ENCODE measurements around the gene FAM98C.

The FAM98C gene

DNA sequence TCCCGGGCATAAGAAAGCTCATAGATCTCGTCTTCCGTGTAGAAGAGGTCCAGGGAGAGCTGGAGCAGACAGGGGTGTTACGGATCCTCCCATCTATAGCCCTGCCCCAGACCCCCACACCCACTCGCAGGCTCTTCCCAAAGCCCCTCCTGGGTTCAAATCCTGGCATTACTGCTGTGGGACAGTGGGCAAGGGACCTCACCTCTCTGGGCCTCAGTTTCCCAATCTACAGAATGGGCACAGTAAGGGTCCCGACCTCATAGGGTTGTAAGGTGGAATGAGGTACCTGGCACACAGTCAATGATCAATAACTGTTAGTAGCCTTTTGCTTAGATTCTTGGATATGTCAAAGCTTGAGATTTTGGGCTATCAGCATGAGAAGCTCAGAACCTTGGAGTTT, 10.5 kb downstream of the FAM98C start:
- Histone ChIP-seq H4K20me1 (ENCODE audit: insufficient read depth, low read length) (no peaks in the 10 kb centered on the region), H3K4me1 (ENCODE audit: low read length) (peaks cover 18% of the 10 kb centered on the region), H3K4me2 (ENCODE audit: low read length) (no peak overlapping the region), H3K27me3 (ENCODE audit: low read depth, low read length) (no peaks in the 10 kb centered on the region), H3K4me3 (ENCODE audit: low read length) (no peak overlapping the region), H2AFZ (ENCODE audit: low read depth, low read length) (no peak overlapping the region), H3K9me3 (ENCODE audit: insufficient read depth, low read length) (no peaks in the 10 kb centered on the region), H3K27ac (ENCODE audit: low read length) (no peak overlapping the region), H3K9ac (ENCODE audit: low read length) (no peak overlapping the region), H3K79me2 (ENCODE audit: low read length) (no peaks in the 10 kb centered on the region), H3K36me3 (replicated peaks; ENCODE audit: low read depth, low read length) (peaks cover 67% of the 10 kb centered on the region)
- TF ChIP-seq EZH2phosphoT487 (IDR thresholded peaks at IDR 0.05; ENCODE audit: low read depth), result no peak
- TF ChIP-seq, protein P1, sequence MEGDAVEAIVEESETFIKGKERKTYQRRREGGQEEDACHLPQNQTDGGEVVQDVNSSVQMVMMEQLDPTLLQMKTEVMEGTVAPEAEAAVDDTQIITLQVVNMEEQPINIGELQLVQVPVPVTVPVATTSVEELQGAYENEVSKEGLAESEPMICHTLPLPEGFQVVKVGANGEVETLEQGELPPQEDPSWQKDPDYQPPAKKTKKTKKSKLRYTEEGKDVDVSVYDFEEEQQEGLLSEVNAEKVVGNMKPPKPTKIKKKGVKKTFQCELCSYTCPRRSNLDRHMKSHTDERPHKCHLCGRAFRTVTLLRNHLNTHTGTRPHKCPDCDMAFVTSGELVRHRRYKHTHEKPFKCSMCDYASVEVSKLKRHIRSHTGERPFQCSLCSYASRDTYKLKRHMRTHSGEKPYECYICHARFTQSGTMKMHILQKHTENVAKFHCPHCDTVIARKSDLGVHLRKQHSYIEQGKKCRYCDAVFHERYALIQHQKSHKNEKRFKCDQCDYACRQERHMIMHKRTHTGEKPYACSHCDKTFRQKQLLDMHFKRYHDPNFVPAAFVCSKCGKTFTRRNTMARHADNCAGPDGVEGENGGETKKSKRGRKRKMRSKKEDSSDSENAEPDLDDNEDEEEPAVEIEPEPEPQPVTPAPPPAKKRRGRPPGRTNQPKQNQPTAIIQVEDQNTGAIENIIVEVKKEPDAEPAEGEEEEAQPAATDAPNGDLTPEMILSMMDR (IDR thresholded peaks at IDR 0.05; ENCODE audit: low read depth, low read length), result no peak

DNA sequence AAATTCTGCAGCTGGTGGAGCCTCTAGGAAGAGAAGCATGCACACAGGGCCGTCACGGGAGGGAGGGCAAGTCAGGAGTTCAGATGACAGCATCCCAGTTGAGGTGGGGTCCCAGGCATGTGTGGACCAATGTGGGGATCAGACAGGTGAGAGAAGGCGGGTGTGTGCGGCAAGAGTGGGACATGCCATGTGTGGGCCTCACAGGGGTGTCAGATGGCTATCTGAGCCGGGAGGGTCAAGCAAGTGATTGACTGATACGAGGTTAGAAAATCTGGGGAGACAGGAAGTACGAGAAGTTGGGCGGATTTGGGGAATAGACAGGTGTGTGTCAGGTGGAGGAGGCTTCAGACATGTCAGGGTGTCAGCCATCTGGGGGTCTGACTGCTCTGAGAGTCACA, 14.3 kb downstream of the FAM98C start:
- TF ChIP-seq, protein P1 (IDR thresholded peaks at IDR 0.05; ENCODE audit: low read depth, low read length), result no peak
- TF ChIP-seq EZH2phosphoT487 (IDR thresholded peaks at IDR 0.05; ENCODE audit: low read depth), result no peak
- no peaks in the 10 kb centered on the region for H3K27me3 ChIP-seq (ENCODE audit: low read depth, low read length)
- peak overlapping the region; percentile 66 for H3K4me3 ChIP-seq (ENCODE audit: low read length)
- H3K9ac ChIP-seq (ENCODE audit: low read length), result no peak overlapping the region; the same call in 1 of the 2 replicates
- peak overlapping the region; percentile 70 for H3K4me2 ChIP-seq (ENCODE audit: low read length)
- H3K27ac ChIP-seq (ENCODE audit: low read length), result peak overlapping the region; percentile 36
- no peaks in the 10 kb centered on the region for H3K9me3 ChIP-seq (ENCODE audit: insufficient read depth, low read length)
- H2AFZ ChIP-seq (ENCODE audit: low read depth, low read length), result no peak overlapping the region
- peaks cover 35% of the 10 kb centered on the region for H3K4me1 ChIP-seq (ENCODE audit: low read length)
- 0 out of 2 replicates have a peak, but pooled peaks cover 4% of the 10 kb centered on the region for H4K20me1 ChIP-seq (ENCODE audit: insufficient read depth, low read length)
- H3K79me2 ChIP-seq (ENCODE audit: low read length), result no peaks in the 10 kb centered on the region
- peaks cover 63% of the 10 kb centered on the region for H3K36me3 ChIP-seq (replicated peaks; ENCODE audit: low read depth, low read length)

DNA sequence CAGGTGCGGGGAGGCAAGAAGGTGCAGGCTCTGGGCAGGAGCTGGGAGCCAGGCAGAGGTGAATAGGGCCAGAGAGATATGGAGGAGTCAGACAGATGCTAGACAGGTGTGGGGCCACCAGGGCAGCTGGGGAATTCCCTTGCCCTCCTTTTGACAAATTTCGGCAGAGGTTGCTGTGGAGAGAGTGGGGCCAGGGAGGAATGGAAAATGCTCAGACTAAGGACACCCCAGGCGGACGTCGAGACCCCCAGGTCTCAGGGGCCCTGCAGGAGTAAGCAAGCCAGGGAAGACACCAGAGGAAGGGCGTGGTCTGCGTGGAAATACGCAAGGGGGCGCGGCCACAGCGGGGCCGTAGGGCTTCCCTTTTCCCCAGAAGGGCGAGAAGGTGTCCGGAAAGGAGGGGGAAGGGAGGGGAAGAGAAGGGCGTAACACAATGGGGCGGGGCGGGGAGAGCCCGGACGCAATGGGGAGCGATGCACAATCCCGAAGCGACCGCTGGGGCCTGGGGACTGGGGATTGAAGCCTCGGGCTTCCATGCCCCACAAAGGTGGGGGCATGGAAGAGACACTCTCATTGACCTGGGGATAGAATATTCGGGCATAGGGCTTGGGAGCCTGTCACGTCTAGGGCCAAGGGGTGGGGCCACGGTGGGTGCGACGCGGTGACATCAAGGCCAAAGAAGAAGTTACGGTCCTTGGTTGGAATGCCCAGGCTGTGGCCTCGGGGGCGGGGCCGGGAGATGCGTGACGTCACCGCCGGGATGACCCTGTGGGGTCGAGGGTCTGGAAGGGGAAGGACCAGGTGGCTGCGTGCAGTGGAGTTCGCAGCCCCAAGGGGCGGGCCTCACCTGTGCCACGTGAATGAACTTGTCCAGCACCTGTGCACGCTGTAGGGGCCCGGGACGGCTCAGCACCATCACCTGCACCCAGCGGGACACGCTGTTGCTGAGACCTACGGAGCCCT, 14.9 kb downstream of the FAM98C start:
- no peaks in the 10 kb centered on the region for H3K27me3 ChIP-seq (ENCODE audit: low read depth, low read length)
- peak overlapping the region; percentile 70 for H3K4me2 ChIP-seq (ENCODE audit: low read length)
- peaks cover 36% of the 10 kb centered on the region for H3K4me1 ChIP-seq (ENCODE audit: low read length)
- H3K4me3 ChIP-seq (ENCODE audit: low read length), result peak overlapping the region; percentile 66
- H3K27ac ChIP-seq (ENCODE audit: low read length), result peak overlapping the region; percentile 36
- no peaks in the 10 kb centered on the region for H3K9me3 ChIP-seq (ENCODE audit: insufficient read depth, low read length)
- H4K20me1 ChIP-seq (ENCODE audit: insufficient read depth, low read length), result 0 out of 2 replicates have a peak, but pooled peaks cover 4% of the 10 kb centered on the region
- H3K36me3 ChIP-seq (replicated peaks; ENCODE audit: low read depth, low read length), result peaks cover 57% of the 10 kb centered on the region
- TF ChIP-seq EZH2phosphoT487 (IDR thresholded peaks at IDR 0.05; ENCODE audit: low read depth), result no peak
- TF ChIP-seq, protein P1 (IDR thresholded peaks at IDR 0.05; ENCODE audit: low read depth, low read length), result 0 out of 2 replicates have a peak, but pooled peaks have one; percentile 10
- no peak overlapping the region for H2AFZ ChIP-seq (ENCODE audit: low read depth, low read length)
- H3K9ac ChIP-seq (ENCODE audit: low read length), result peak overlapping the region; percentile 26; the same call in 1 of the 2 replicates
- H3K79me2 ChIP-seq (ENCODE audit: low read length), result peaks cover under 1% of the 10 kb centered on the region

DNA sequence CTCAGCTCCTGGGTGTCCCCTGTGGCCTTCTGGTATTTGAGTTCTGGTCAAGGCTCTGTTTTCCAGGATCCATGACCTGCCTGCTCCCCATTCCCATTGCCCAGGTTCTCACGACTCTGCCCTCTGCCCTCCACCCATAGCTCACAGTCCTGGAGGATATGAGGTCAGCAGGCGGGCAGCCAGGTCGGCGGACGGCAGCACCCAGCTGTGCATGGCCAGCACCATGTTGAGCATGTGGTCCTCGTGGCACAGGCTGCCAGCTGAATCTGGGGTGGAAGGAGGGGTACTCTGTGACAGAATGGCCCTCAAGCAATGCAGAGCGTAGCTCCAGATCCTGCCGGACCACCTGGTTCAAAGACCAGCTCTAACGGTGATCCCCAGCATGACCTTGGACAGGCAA, 18.0 kb downstream of the FAM98C start:
- H3K36me3 ChIP-seq (replicated peaks; ENCODE audit: low read depth, low read length), result peaks cover 56% of the 10 kb centered on the region
- H3K9ac ChIP-seq (ENCODE audit: low read length), result no peak overlapping the region
- H4K20me1 ChIP-seq (ENCODE audit: insufficient read depth, low read length), result 0 out of 2 replicates have a peak, but pooled peaks cover 4% of the 10 kb centered on the region
- TF ChIP-seq EZH2phosphoT487 (IDR thresholded peaks at IDR 0.05; ENCODE audit: low read depth), result no peak
- TF ChIP-seq, protein P1 (IDR thresholded peaks at IDR 0.05; ENCODE audit: low read depth, low read length), result no peak
- no peak overlapping the region for H3K4me2 ChIP-seq (ENCODE audit: low read length)
- H3K4me1 ChIP-seq (ENCODE audit: low read length), result peaks cover 59% of the 10 kb centered on the region
- peaks cover 27% of the 10 kb centered on the region for H3K79me2 ChIP-seq (ENCODE audit: low read length)
- H3K27me3 ChIP-seq (ENCODE audit: low read depth, low read length), result no peaks in the 10 kb centered on the region
- no peak overlapping the region for H2AFZ ChIP-seq (ENCODE audit: low read depth, low read length)
- H3K9me3 ChIP-seq (ENCODE audit: insufficient read depth, low read length), result no peaks in the 10 kb centered on the region
- H3K4me3 ChIP-seq (ENCODE audit: low read length), result no peak overlapping the region
- H3K27ac ChIP-seq (ENCODE audit: low read length), result no peak overlapping the region

All from OCI-LY3 (cell line).